ENCODE data around the gene BTNL3. TPM values are rescaled to one million over a fixed set of nuclear protein-coding genes. Genes with fewer than 3 reads are reported as not detected.

Gene BTNL3, protein sequence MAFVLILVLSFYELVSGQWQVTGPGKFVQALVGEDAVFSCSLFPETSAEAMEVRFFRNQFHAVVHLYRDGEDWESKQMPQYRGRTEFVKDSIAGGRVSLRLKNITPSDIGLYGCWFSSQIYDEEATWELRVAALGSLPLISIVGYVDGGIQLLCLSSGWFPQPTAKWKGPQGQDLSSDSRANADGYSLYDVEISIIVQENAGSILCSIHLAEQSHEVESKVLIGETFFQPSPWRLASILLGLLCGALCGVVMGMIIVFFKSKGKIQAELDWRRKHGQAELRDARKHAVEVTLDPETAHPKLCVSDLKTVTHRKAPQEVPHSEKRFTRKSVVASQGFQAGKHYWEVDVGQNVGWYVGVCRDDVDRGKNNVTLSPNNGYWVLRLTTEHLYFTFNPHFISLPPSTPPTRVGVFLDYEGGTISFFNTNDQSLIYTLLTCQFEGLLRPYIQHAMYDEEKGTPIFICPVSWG
- not detected for total RNA-seq

- no peaks in the 10 kb centered on the region for H3K9me3 ChIP-seq (ENCODE audit: control insufficient read depth in 3 of 3, low read length in 3 of 3)
- H3K4me1 ChIP-seq (ENCODE audit: control insufficient read depth in 3 of 3, insufficient read depth in 3 of 3, low read length in 3 of 3), result no peaks in the 10 kb centered on the region
- H3K27ac ChIP-seq (ENCODE audit: low read depth, low read length), result no peak within 1 kb of the TSS
- H3K9ac ChIP-seq (ENCODE audit: low read depth in 1 of 3, low read length in 3 of 3), result no peak within 1 kb of the TSS
- H3K4me3 ChIP-seq (ENCODE audit: low read length in 3 of 3), result no peak within 1 kb of the TSS
- H3K27me3 ChIP-seq (ENCODE audit: control insufficient read depth in 3 of 3, insufficient read depth in 3 of 3, low read length in 3 of 3), result no peaks in the 10 kb centered on the region
- no peaks in the 10 kb centered on the region for H3K36me3 ChIP-seq (ENCODE audit: control insufficient read depth in 3 of 3, insufficient read depth in 3 of 3, low read length in 3 of 3)
These were observed at the start of gene BTNL3 for GRCh38 chr5:180988592-180988991. BTNL3 (plus strand) TSS chr5:180988846; CDS start chr5:180989029, 183 bp downstream.

GRCh38 chr5:180950291-180950949 lies 38.2 kb upstream of the BTNL3 start:
- Histone ChIP-seq H3K9me3 (ENCODE audit: control insufficient read depth in 3 of 3, low read length in 3 of 3) (no peaks in the 10 kb centered on the region), H3K36me3 (ENCODE audit: control insufficient read depth in 3 of 3, insufficient read depth in 3 of 3, low read length in 3 of 3) (no peaks in the 10 kb centered on the region), H3K27ac (ENCODE audit: low read depth, low read length) (no peak overlapping the region), H3K27me3 (ENCODE audit: control insufficient read depth in 3 of 3, insufficient read depth in 3 of 3, low read length in 3 of 3) (no peaks in the 10 kb centered on the region), H3K9ac (ENCODE audit: low read depth in 1 of 3, low read length in 3 of 3) (no peak overlapping the region), H3K4me3 (ENCODE audit: low read length in 3 of 3) (no peak overlapping the region), H3K4me1 (ENCODE audit: control insufficient read depth in 3 of 3, insufficient read depth in 3 of 3, low read length in 3 of 3) (no peaks in the 10 kb centered on the region)

GRCh38 chr5:180959661-180960060 lies 29.0 kb upstream of the BTNL3 start:
- Histone ChIP-seq H3K4me1 (ENCODE audit: control insufficient read depth in 3 of 3, insufficient read depth in 3 of 3, low read length in 3 of 3) (peaks cover 0 to 4% (median 0%) of the 10 kb centered on the region in 3 donors), H3K9me3 (ENCODE audit: control insufficient read depth in 3 of 3, low read length in 3 of 3) (no peaks in the 10 kb centered on the region), H3K27ac (ENCODE audit: low read depth, low read length) (no peak overlapping the region), H3K9ac (ENCODE audit: low read depth in 1 of 3, low read length in 3 of 3) (no peak overlapping the region), H3K36me3 (ENCODE audit: control insufficient read depth in 3 of 3, insufficient read depth in 3 of 3, low read length in 3 of 3) (no peaks in the 10 kb centered on the region), H3K4me3 (ENCODE audit: low read length in 3 of 3) (no peak overlapping the region), H3K27me3 (ENCODE audit: control insufficient read depth in 3 of 3, insufficient read depth in 3 of 3, low read length in 3 of 3) (no peaks in the 10 kb centered on the region)

GRCh38 chr5:180960209-180960608 lies 28.4 kb upstream of the BTNL3 start:
- Histone ChIP-seq H3K9ac (ENCODE audit: low read depth in 1 of 3, low read length in 3 of 3) (no peak overlapping the region), H3K4me1 (ENCODE audit: control insufficient read depth in 3 of 3, insufficient read depth in 3 of 3, low read length in 3 of 3) (peaks cover 0 to 4% (median 0%) of the 10 kb centered on the region in 3 donors), H3K36me3 (ENCODE audit: control insufficient read depth in 3 of 3, insufficient read depth in 3 of 3, low read length in 3 of 3) (no peaks in the 10 kb centered on the region), H3K27ac (ENCODE audit: low read depth, low read length) (no peak overlapping the region), H3K4me3 (ENCODE audit: low read length in 3 of 3) (no peak overlapping the region), H3K9me3 (ENCODE audit: control insufficient read depth in 3 of 3, low read length in 3 of 3) (no peaks in the 10 kb centered on the region), H3K27me3 (ENCODE audit: control insufficient read depth in 3 of 3, insufficient read depth in 3 of 3, low read length in 3 of 3) (no peaks in the 10 kb centered on the region)

DNA sequence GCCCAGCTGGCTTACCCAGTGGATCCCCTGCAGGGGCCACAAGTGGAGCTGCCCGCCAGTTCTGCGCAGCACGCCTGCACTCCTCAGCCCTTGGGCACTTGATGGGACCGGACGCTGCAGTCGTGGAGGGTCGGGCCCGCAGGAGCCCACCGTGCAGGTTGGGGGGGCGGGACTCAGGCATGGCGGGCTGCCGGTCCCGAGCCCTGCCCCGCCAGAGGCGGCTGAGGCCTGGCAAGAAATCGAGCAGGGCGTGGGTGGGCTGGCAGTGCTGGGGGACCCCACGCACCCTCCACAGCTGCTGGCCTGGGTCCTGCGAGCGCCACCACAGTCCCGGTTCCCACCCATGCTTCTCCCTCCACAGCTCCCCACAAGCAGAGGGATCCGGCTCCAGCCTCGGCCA lies 19.2 kb upstream of the BTNL3 start:
- Histone ChIP-seq H3K27me3 (ENCODE audit: control insufficient read depth in 3 of 3, insufficient read depth in 3 of 3, low read length in 3 of 3) (no peaks in the 10 kb centered on the region), H3K4me1 (ENCODE audit: control insufficient read depth in 3 of 3, insufficient read depth in 3 of 3, low read length in 3 of 3) (no peaks in the 10 kb centered on the region), H3K36me3 (ENCODE audit: control insufficient read depth in 3 of 3, insufficient read depth in 3 of 3, low read length in 3 of 3) (no peaks in the 10 kb centered on the region), H3K9me3 (ENCODE audit: control insufficient read depth in 3 of 3, low read length in 3 of 3) (no peaks in the 10 kb centered on the region), H3K4me3 (ENCODE audit: low read length in 3 of 3) (no peak overlapping the region), H3K27ac (ENCODE audit: low read depth, low read length) (no peak overlapping the region), H3K9ac (ENCODE audit: low read depth in 1 of 3, low read length in 3 of 3) (no peak overlapping the region)

- Histone ChIP-seq H3K4me1 (ENCODE audit: control insufficient read depth in 3 of 3, insufficient read depth in 3 of 3, low read length in 3 of 3) (no peaks in the 10 kb centered on the region), H3K9ac (ENCODE audit: low read depth in 1 of 3, low read length in 3 of 3) (no peak overlapping the region), H3K9me3 (ENCODE audit: control insufficient read depth in 3 of 3, low read length in 3 of 3) (no peaks in the 10 kb centered on the region), H3K36me3 (ENCODE audit: control insufficient read depth in 3 of 3, insufficient read depth in 3 of 3, low read length in 3 of 3) (no peaks in the 10 kb centered on the region), H3K4me3 (ENCODE audit: low read length in 3 of 3) (no peak overlapping the region), H3K27ac (ENCODE audit: low read depth, low read length) (no peak overlapping the region), H3K27me3 (ENCODE audit: control insufficient read depth in 3 of 3, insufficient read depth in 3 of 3, low read length in 3 of 3) (no peaks in the 10 kb centered on the region)
These were observed 18.3 kb upstream of the BTNL3 start for GRCh38 chr5:180970336-180970735.

GRCh38 chr5:180970875-180971274 lies 17.8 kb upstream of the BTNL3 start:
- H3K36me3 ChIP-seq (ENCODE audit: control insufficient read depth in 3 of 3, insufficient read depth in 3 of 3, low read length in 3 of 3), result no peaks in the 10 kb centered on the region
- no peak overlapping the region for H3K9ac ChIP-seq (ENCODE audit: low read depth in 1 of 3, low read length in 3 of 3)
- no peak overlapping the region for H3K4me3 ChIP-seq (ENCODE audit: low read length in 3 of 3)
- H3K27me3 ChIP-seq (ENCODE audit: control insufficient read depth in 3 of 3, insufficient read depth in 3 of 3, low read length in 3 of 3), result no peaks in the 10 kb centered on the region
- H3K4me1 ChIP-seq (ENCODE audit: control insufficient read depth in 3 of 3, insufficient read depth in 3 of 3, low read length in 3 of 3), result no peaks in the 10 kb centered on the region
- no peaks in the 10 kb centered on the region for H3K9me3 ChIP-seq (ENCODE audit: control insufficient read depth in 3 of 3, low read length in 3 of 3)
- no peak overlapping the region for H3K27ac ChIP-seq (ENCODE audit: low read depth, low read length)

- no peaks in the 10 kb centered on the region for H3K27me3 ChIP-seq (ENCODE audit: control insufficient read depth in 3 of 3, insufficient read depth in 3 of 3, low read length in 3 of 3)
- no peak overlapping the region for H3K4me3 ChIP-seq (ENCODE audit: low read length in 3 of 3)
- H3K36me3 ChIP-seq (ENCODE audit: control insufficient read depth in 3 of 3, insufficient read depth in 3 of 3, low read length in 3 of 3), result no peaks in the 10 kb centered on the region
- no peak overlapping the region for H3K27ac ChIP-seq (ENCODE audit: low read depth, low read length)
- H3K4me1 ChIP-seq (ENCODE audit: control insufficient read depth in 3 of 3, insufficient read depth in 3 of 3, low read length in 3 of 3), result no peaks in the 10 kb centered on the region
- no peak overlapping the region for H3K9ac ChIP-seq (ENCODE audit: low read depth in 1 of 3, low read length in 3 of 3)
- H3K9me3 ChIP-seq (ENCODE audit: control insufficient read depth in 3 of 3, low read length in 3 of 3), result no peaks in the 10 kb centered on the region
These were observed 13.9 kb upstream of the BTNL3 start for GRCh38 chr5:180974612-180975315.

- Histone ChIP-seq H3K9ac (ENCODE audit: low read depth in 1 of 3, low read length in 3 of 3) (no peak overlapping the region), H3K36me3 (ENCODE audit: control insufficient read depth in 3 of 3, insufficient read depth in 3 of 3, low read length in 3 of 3) (no peaks in the 10 kb centered on the region), H3K4me3 (ENCODE audit: low read length in 3 of 3) (no peak overlapping the region), H3K9me3 (ENCODE audit: control insufficient read depth in 3 of 3, low read length in 3 of 3) (no peaks in the 10 kb centered on the region), H3K4me1 (ENCODE audit: control insufficient read depth in 3 of 3, insufficient read depth in 3 of 3, low read length in 3 of 3) (no peaks in the 10 kb centered on the region), H3K27ac (ENCODE audit: low read depth, low read length) (no peak overlapping the region), H3K27me3 (ENCODE audit: control insufficient read depth in 3 of 3, insufficient read depth in 3 of 3, low read length in 3 of 3) (no peaks in the 10 kb centered on the region)
These were observed 13.3 kb upstream of the BTNL3 start for GRCh38 chr5:180975338-180975737.

- no peaks in the 10 kb centered on the region for H3K4me1 ChIP-seq (ENCODE audit: control insufficient read depth in 3 of 3, insufficient read depth in 3 of 3, low read length in 3 of 3)
- H3K36me3 ChIP-seq (ENCODE audit: control insufficient read depth in 3 of 3, insufficient read depth in 3 of 3, low read length in 3 of 3), result no peaks in the 10 kb centered on the region
- H3K27ac ChIP-seq (ENCODE audit: low read depth, low read length), result no peak overlapping the region
- H3K4me3 ChIP-seq (ENCODE audit: low read length in 3 of 3), result no peak overlapping the region
- no peaks in the 10 kb centered on the region for H3K9me3 ChIP-seq (ENCODE audit: control insufficient read depth in 3 of 3, low read length in 3 of 3)
- no peaks in the 10 kb centered on the region for H3K27me3 ChIP-seq (ENCODE audit: control insufficient read depth in 3 of 3, insufficient read depth in 3 of 3, low read length in 3 of 3)
- H3K9ac ChIP-seq (ENCODE audit: low read depth in 1 of 3, low read length in 3 of 3), result no peak overlapping the region
These were observed 12.1 kb upstream of the BTNL3 start for GRCh38 chr5:180976518-180976917.
